ENCODE measurements around the gene SLC19A2. TPM values are rescaled to one million over a fixed set of nuclear protein-coding genes. Genes with fewer than 3 reads are reported as not detected.

Gene SLC19A2
- total and polyA plus RNA-seq, 2 of the 8 experiments (the other 6 are each of a cell fraction or from before 2014, with no cell fraction given) = 21.2 to 23.2 TPM

GRCh38 chr1:169523904-169524303, 38.2 kb upstream of the SLC19A2 start (continued):
- no peak for TF ChIP-seq RXRA (IDR thresholded peaks at IDR 0.05; ENCODE audit: insufficient read depth, low read depth, low read length)

Measured in H1 (cell line).